Measurements from ENCODE around the gene CDK2AP2. TPM values are rescaled to one million over a fixed set of nuclear protein-coding genes. Genes with fewer than 3 reads are reported as not detected.

Gene CDK2AP2
- total and polyA plus RNA-seq, 2 experiments from 2014 or later: 48.6 to 120 TPM

DNA sequence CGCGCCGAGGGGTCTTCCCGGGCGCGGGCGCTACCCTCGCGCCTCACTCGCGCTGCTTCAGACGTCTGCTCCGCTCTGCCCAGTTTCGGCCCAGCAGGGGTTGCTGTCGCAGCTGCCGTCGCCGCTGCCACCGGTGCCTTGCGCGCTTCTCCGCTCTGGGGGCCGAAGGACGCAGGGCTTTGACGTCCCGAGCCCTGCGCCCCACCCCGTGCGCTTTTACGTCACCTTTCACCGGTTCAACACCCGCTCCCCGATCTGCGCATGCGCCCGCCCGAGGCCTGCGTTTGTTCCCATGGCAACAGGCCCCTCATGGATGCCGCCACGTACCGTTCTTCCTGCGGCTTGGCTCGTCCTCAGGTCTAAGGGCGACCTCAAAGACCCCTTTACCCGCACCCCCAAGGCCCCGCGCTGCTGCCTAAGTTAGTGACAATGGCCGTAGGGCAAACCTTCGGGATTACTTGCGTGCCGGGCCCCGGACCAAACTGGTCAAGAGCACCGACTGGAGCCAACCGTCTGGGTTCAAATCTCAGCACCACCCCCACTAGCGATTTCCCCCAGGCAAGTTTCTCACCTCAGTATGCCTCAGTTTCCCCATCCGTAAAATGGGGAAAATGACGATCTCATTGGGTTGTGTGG lies 642 bp upstream of the CDK2AP2 start:
- Mint-ChIP-seq H3K4me3 (peak overlapping the region; percentile 73), H3K27ac (peak overlapping the region; percentile 93), H3K4me1 (peaks cover 20% of the 10 kb centered on the region), H3K9me3 (peaks cover 3% of the 10 kb centered on the region; the same call in 1 of the 3 replicates), H3K36me3 (ENCODE audit: low read depth) (peaks cover 7% of the 10 kb centered on the region), H3K27me3 (ENCODE audit: insufficient read depth, low read depth, poor library complexity) (peaks cover 11% of the 10 kb centered on the region)
- TF ChIP-seq JUNB (IDR thresholded peaks at IDR 0.05; ENCODE audit: unreplicated experiment) (no peak), CREB1 (CRISPR knock-in tag; IDR thresholded peaks at IDR 0.05; ENCODE audit: low read depth) (peak; percentile 94), POLR2AphosphoS5 (IDR thresholded peaks at IDR 0.05; ENCODE audit: low read depth) (peak; percentile 41; the same call in 1 of the 2 replicates)
- peak; percentile 6 for ATAC-seq
- Histone ChIP-seq H3K27ac (ENCODE audit: low read depth) (peak overlapping the region; percentile 73; the same call in 1 of the 2 replicates), H3K4me3 (peak overlapping the region; percentile 71), H4K20me1 (replicated peaks; ENCODE audit: insufficient read depth) (peaks cover 7% of the 10 kb centered on the region), H3K79me2 (replicated peaks; ENCODE audit: insufficient read depth) (peaks cover 5% of the 10 kb centered on the region; the same call in 1 of the 2 replicates), H3K36me3 (ENCODE audit: insufficient read depth) (no peaks in the 10 kb centered on the region), H3F3A (replicated peaks; ENCODE audit: low read depth) (peaks cover 16% of the 10 kb centered on the region; the same call in 1 of the 2 replicates), H3K4me2 (peak overlapping the region; percentile 95), H2AFZ (peak overlapping the region; percentile 94), H3K27me3 (ENCODE audit: insufficient read depth) (no peaks in the 10 kb centered on the region; the same call in 1 of the 2 replicates), H3K9me2 (ENCODE audit: insufficient read depth) (no peaks in the 10 kb centered on the region), H3K4me1 (ENCODE audit: insufficient read depth) (peaks cover 25% of the 10 kb centered on the region)
- DNase-seq (ENCODE audit: low spot score): peak; percentile 99

DNA sequence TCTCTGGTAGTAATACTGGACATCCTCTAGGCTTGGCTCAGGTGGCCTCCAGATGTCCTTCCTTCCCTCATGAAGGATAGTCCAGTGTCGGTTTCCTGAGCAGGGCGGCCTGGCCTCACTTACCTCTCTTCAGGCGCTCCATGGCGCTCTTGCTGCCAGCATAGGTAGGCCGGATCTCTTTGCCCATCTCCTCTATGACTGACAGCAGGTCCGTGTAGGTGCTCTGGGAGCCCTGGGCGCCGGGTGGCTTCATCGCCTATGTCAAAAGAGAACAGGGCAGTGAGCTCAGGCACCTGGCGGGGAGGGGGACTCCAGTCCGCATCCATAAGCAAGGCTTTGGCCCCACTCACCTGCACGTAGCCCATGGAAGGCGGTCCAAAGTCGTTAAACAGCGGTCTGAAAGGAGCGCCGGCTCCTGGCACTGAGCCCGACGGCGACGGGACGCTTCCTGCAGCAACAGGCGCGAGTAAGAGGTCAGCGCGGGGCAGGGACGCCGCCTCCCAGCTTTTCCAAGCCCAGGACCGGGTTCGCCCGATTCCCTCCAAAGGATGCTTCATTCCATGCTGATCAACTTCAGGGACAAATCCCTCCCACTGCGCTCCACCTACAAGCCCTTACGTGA lies 609 bp downstream of the CDK2AP2 start:
- peaks cover 15% of the 10 kb centered on the region for H4K20me1 ChIP-seq (replicated peaks; ENCODE audit: insufficient read depth)
- peaks cover 5% of the 10 kb centered on the region; the same call in 1 of the 2 replicates for H3K79me2 ChIP-seq (replicated peaks; ENCODE audit: insufficient read depth)
- no peaks in the 10 kb centered on the region for H3K36me3 ChIP-seq (ENCODE audit: insufficient read depth)
- H3F3A ChIP-seq (replicated peaks; ENCODE audit: low read depth): peaks cover 16% of the 10 kb centered on the region; the same call in 1 of the 2 replicates
- H3K4me3 Mint-ChIP-seq: peak overlapping the region; percentile 73
- peak overlapping the region; percentile 67 for H3K27ac Mint-ChIP-seq
- H3K4me3 ChIP-seq: peak overlapping the region; percentile 86
- TF ChIP-seq POLR2AphosphoS5 (IDR thresholded peaks at IDR 0.05; ENCODE audit: low read depth): no peak
- no peak for TF ChIP-seq NANOG (IDR thresholded peaks at IDR 0.05; ENCODE audit: borderline replicate concordance)
- TF ChIP-seq EZH2 (IDR thresholded peaks at IDR 0.05; ENCODE audit: low read depth, unreplicated experiment): no peak
- no peak for TF ChIP-seq STAT1 (IDR thresholded peaks at IDR 0.05; ENCODE audit: unreplicated experiment)
- no peak for TF ChIP-seq ZNF114 (CRISPR knock-in tag; IDR thresholded peaks at IDR 0.05)
- TF ChIP-seq, protein P1, sequence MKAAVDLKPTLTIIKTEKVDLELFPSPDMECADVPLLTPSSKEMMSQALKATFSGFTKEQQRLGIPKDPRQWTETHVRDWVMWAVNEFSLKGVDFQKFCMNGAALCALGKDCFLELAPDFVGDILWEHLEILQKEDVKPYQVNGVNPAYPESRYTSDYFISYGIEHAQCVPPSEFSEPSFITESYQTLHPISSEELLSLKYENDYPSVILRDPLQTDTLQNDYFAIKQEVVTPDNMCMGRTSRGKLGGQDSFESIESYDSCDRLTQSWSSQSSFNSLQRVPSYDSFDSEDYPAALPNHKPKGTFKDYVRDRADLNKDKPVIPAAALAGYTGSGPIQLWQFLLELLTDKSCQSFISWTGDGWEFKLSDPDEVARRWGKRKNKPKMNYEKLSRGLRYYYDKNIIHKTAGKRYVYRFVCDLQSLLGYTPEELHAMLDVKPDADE (IDR thresholded peaks at IDR 0.05): no peak
- TF ChIP-seq, protein P2, sequence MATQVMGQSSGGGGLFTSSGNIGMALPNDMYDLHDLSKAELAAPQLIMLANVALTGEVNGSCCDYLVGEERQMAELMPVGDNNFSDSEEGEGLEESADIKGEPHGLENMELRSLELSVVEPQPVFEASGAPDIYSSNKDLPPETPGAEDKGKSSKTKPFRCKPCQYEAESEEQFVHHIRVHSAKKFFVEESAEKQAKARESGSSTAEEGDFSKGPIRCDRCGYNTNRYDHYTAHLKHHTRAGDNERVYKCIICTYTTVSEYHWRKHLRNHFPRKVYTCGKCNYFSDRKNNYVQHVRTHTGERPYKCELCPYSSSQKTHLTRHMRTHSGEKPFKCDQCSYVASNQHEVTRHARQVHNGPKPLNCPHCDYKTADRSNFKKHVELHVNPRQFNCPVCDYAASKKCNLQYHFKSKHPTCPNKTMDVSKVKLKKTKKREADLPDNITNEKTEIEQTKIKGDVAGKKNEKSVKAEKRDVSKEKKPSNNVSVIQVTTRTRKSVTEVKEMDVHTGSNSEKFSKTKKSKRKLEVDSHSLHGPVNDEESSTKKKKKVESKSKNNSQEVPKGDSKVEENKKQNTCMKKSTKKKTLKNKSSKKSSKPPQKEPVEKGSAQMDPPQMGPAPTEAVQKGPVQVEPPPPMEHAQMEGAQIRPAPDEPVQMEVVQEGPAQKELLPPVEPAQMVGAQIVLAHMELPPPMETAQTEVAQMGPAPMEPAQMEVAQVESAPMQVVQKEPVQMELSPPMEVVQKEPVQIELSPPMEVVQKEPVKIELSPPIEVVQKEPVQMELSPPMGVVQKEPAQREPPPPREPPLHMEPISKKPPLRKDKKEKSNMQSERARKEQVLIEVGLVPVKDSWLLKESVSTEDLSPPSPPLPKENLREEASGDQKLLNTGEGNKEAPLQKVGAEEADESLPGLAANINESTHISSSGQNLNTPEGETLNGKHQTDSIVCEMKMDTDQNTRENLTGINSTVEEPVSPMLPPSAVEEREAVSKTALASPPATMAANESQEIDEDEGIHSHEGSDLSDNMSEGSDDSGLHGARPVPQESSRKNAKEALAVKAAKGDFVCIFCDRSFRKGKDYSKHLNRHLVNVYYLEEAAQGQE (IDR thresholded peaks at IDR 0.05; ENCODE audit: unreplicated experiment): no peak
- TF ChIP-seq EZH2phosphoT487 (IDR thresholded peaks at IDR 0.05; ENCODE audit: unreplicated experiment): no peak
- no peak for TF ChIP-seq CREB1 (CRISPR knock-in tag; IDR thresholded peaks at IDR 0.05; ENCODE audit: low read depth)
- H3K27me3 Mint-ChIP-seq (ENCODE audit: insufficient read depth, low read depth, poor library complexity): peaks cover 18% of the 10 kb centered on the region
- H2AFZ ChIP-seq: peak overlapping the region; percentile 69; the same call in 1 of the 2 replicates
- DNase-seq (ENCODE audit: low spot score) (peak; percentile 93), ATAC-seq (peak; percentile 13; the same call in 2 of the 3 replicates)
- no peaks in the 10 kb centered on the region for H3K9me2 ChIP-seq (ENCODE audit: insufficient read depth)
- H3K36me3 Mint-ChIP-seq (ENCODE audit: low read depth): peaks cover 7% of the 10 kb centered on the region
- H3K9me3 Mint-ChIP-seq: peaks cover 3% of the 10 kb centered on the region; the same call in 1 of the 3 replicates
- H3K4me1 ChIP-seq (ENCODE audit: insufficient read depth): peaks cover 27% of the 10 kb centered on the region
- H3K27ac ChIP-seq (ENCODE audit: low read depth): peak overlapping the region; percentile 92
- H3K27me3 ChIP-seq (ENCODE audit: insufficient read depth): no peaks in the 10 kb centered on the region; the same call in 1 of the 2 replicates
- H3K4me2 ChIP-seq: peak overlapping the region; percentile 94
- H3K4me1 Mint-ChIP-seq: peaks cover 26% of the 10 kb centered on the region

All from GM23338 (cell line).